ENCODE measurements around the gene FBXL16. TPM values are rescaled to one million over a fixed set of nuclear protein-coding genes. Genes with fewer than 3 reads are reported as not detected.
A peak's percentile ranks its signal among the peaks of the same experiment; 100 is the strongest.

The FBXL16 gene
- polyA plus RNA-seq, 2 donors, result 8.0 to 13.0 TPM

- Histone ChIP-seq H3K9me3 (ENCODE audit: control insufficient read depth in 2 of 2, insufficient read depth in 1 of 2, low read depth in 1 of 2, low read length in 1 of 2) (no peaks in the 10 kb centered on the region), H3K27me3 (ENCODE audit: control insufficient read depth in 1 of 2, insufficient read depth in 2 of 2, low read length in 2 of 2) (no peaks in the 10 kb centered on the region), H3K36me3 (ENCODE audit: control insufficient read depth in 2 of 2, insufficient read depth in 2 of 2, low read length in 1 of 2) (peaks cover 20 to 48% of the 10 kb centered on the region in 2 donors), H3K27ac (ENCODE audit: low read depth in 2 of 2, low read length in 1 of 2) (peak overlapping the region; percentile 70 to 87), H3K4me3 (ENCODE audit: low read depth in 1 of 2, low read length in 2 of 2) (peak overlapping the region; percentile 67 to 88), H3K4me1 (ENCODE audit: control insufficient read depth in 2 of 2, insufficient read depth in 2 of 2, low read length in 1 of 2) (peaks cover 12 to 24% of the 10 kb centered on the region in 2 donors)
- WGBS, 2 donors, result 7 to 8% methylated on average over 48 to 50 of the region's 50 CpGs
These were observed 37.0 kb downstream of the FBXL16 start for GRCh38 chr16:668519-669171.

- WGBS, 2 donors, result 1% methylated on average over 49 to 78 of the region's 78 CpGs
- no peaks in the 10 kb centered on the region for H3K27me3 ChIP-seq (ENCODE audit: control insufficient read depth in 1 of 2, insufficient read depth in 2 of 2, low read length in 2 of 2)
- peak within 1 kb of the TSS; percentile 67 to 88 for H3K4me3 ChIP-seq (ENCODE audit: low read depth in 1 of 2, low read length in 2 of 2)
- H3K4me1 ChIP-seq (ENCODE audit: control insufficient read depth in 2 of 2, insufficient read depth in 2 of 2, low read length in 1 of 2), result peaks cover 12 to 24% of the 10 kb centered on the region in 2 donors
- H3K27ac ChIP-seq (ENCODE audit: low read depth in 2 of 2, low read length in 1 of 2), result peak within 1 kb of the TSS; percentile 70 to 87
- H3K9me3 ChIP-seq (ENCODE audit: control insufficient read depth in 2 of 2, insufficient read depth in 1 of 2, low read depth in 1 of 2, low read length in 1 of 2), result no peaks in the 10 kb centered on the region
- peaks cover 20 to 41% of the 10 kb centered on the region in 2 donors for H3K36me3 ChIP-seq (ENCODE audit: control insufficient read depth in 2 of 2, insufficient read depth in 2 of 2, low read length in 1 of 2)
These were observed 37.7 kb downstream of the FBXL16 start, which contains the start of gene RHOT2 for GRCh38 chr16:667780-668518. RHOT2 (plus strand) TSS chr16:668132; CDS start chr16:668200, 68 bp downstream.

GRCh38 chr16:667113-667779, 38.4 kb downstream of the FBXL16 start:
- Histone ChIP-seq H3K9me3 (ENCODE audit: control insufficient read depth in 2 of 2, insufficient read depth in 1 of 2, low read depth in 1 of 2, low read length in 1 of 2) (no peaks in the 10 kb centered on the region), H3K27ac (ENCODE audit: low read depth in 2 of 2, low read length in 1 of 2) (peak overlapping the region; percentile 58 to 70), H3K4me3 (ENCODE audit: low read depth in 1 of 2, low read length in 2 of 2) (no peak overlapping the region), H3K27me3 (ENCODE audit: control insufficient read depth in 1 of 2, insufficient read depth in 2 of 2, low read length in 2 of 2) (no peaks in the 10 kb centered on the region), H3K36me3 (ENCODE audit: control insufficient read depth in 2 of 2, insufficient read depth in 2 of 2, low read length in 1 of 2) (peaks cover 16 to 34% of the 10 kb centered on the region in 2 donors), H3K4me1 (ENCODE audit: control insufficient read depth in 2 of 2, insufficient read depth in 2 of 2, low read length in 1 of 2) (peaks cover 12 to 19% of the 10 kb centered on the region in 2 donors)
- WGBS, 2 donors, result 63 to 79% methylated on average over 22 of the region's 22 CpGs

GRCh38 chr16:666572-666971, 39.0 kb downstream of the FBXL16 start:
- Histone ChIP-seq H3K27ac (ENCODE audit: low read depth in 2 of 2, low read length in 1 of 2) (no peak overlapping the region), H3K36me3 (ENCODE audit: control insufficient read depth in 2 of 2, insufficient read depth in 2 of 2, low read length in 1 of 2) (peaks cover 11 to 29% of the 10 kb centered on the region in 2 donors), H3K4me3 (ENCODE audit: low read depth in 1 of 2, low read length in 2 of 2) (no peak overlapping the region), H3K27me3 (ENCODE audit: control insufficient read depth in 1 of 2, insufficient read depth in 2 of 2, low read length in 2 of 2) (no peaks in the 10 kb centered on the region), H3K4me1 (ENCODE audit: control insufficient read depth in 2 of 2, insufficient read depth in 2 of 2, low read length in 1 of 2) (peaks cover 12 to 19% of the 10 kb centered on the region in 2 donors), H3K9me3 (ENCODE audit: control insufficient read depth in 2 of 2, insufficient read depth in 1 of 2, low read depth in 1 of 2, low read length in 1 of 2) (no peaks in the 10 kb centered on the region)
- WGBS, 2 donors, result 75 to 84% methylated on average over 13 of the region's 13 CpGs

- Histone ChIP-seq H3K9me3 (ENCODE audit: control insufficient read depth in 2 of 2, insufficient read depth in 1 of 2, low read depth in 1 of 2, low read length in 1 of 2) (no peaks in the 10 kb centered on the region), H3K4me3 (ENCODE audit: low read depth in 1 of 2, low read length in 2 of 2) (no peak overlapping the region), H3K4me1 (ENCODE audit: control insufficient read depth in 2 of 2, insufficient read depth in 2 of 2, low read length in 1 of 2) (peaks cover 5 to 10% of the 10 kb centered on the region in 2 donors), H3K36me3 (ENCODE audit: control insufficient read depth in 2 of 2, insufficient read depth in 2 of 2, low read length in 1 of 2) (peaks cover 0 to 15% of the 10 kb centered on the region in 2 donors), H3K27ac (ENCODE audit: low read depth in 2 of 2, low read length in 1 of 2) (no peak overlapping the region), H3K27me3 (ENCODE audit: control insufficient read depth in 1 of 2, insufficient read depth in 2 of 2, low read length in 2 of 2) (no peaks in the 10 kb centered on the region)
- 92 to 93% methylated on average over 20 to 21 of the region's 21 CpGs for WGBS, 2 donors
These were observed 43.0 kb downstream of the FBXL16 start for GRCh38 chr16:662597-662996.

GRCh38 chr16:662095-662494, 43.5 kb downstream of the FBXL16 start:
- H3K4me1 ChIP-seq (ENCODE audit: control insufficient read depth in 2 of 2, insufficient read depth in 2 of 2, low read length in 1 of 2), result peaks cover under 1 to 6% of the 10 kb centered on the region in 2 donors
- H3K27ac ChIP-seq (ENCODE audit: low read depth in 2 of 2, low read length in 1 of 2), result no peak overlapping the region
- WGBS, 2 donors, result 91 to 94% methylated on average over 19 of the region's 19 CpGs
- H3K9me3 ChIP-seq (ENCODE audit: control insufficient read depth in 2 of 2, insufficient read depth in 1 of 2, low read depth in 1 of 2, low read length in 1 of 2), result no peaks in the 10 kb centered on the region
- no peak overlapping the region for H3K4me3 ChIP-seq (ENCODE audit: low read depth in 1 of 2, low read length in 2 of 2)
- no peaks in the 10 kb centered on the region for H3K27me3 ChIP-seq (ENCODE audit: control insufficient read depth in 1 of 2, insufficient read depth in 2 of 2, low read length in 2 of 2)
- peaks cover 0 to 15% of the 10 kb centered on the region in 2 donors for H3K36me3 ChIP-seq (ENCODE audit: control insufficient read depth in 2 of 2, insufficient read depth in 2 of 2, low read length in 1 of 2)

GRCh38 chr16:661184-661821, 44.3 kb downstream of the FBXL16 start:
- Histone ChIP-seq H3K4me3 (ENCODE audit: low read depth in 1 of 2, low read length in 2 of 2) (peak overlapping the region in 1 of 2 donors; percentile 12), H3K9me3 (ENCODE audit: control insufficient read depth in 2 of 2, insufficient read depth in 1 of 2, low read depth in 1 of 2, low read length in 1 of 2) (no peaks in the 10 kb centered on the region), H3K27me3 (ENCODE audit: control insufficient read depth in 1 of 2, insufficient read depth in 2 of 2, low read length in 2 of 2) (no peaks in the 10 kb centered on the region), H3K4me1 (ENCODE audit: control insufficient read depth in 2 of 2, insufficient read depth in 2 of 2, low read length in 1 of 2) (peaks cover 0 to 3% of the 10 kb centered on the region in 2 donors), H3K36me3 (ENCODE audit: control insufficient read depth in 2 of 2, insufficient read depth in 2 of 2, low read length in 1 of 2) (peaks cover 0 to 15% of the 10 kb centered on the region in 2 donors), H3K27ac (ENCODE audit: low read depth in 2 of 2, low read length in 1 of 2) (peak overlapping the region; percentile 28 to 38)
- 56 to 63% methylated on average over 35 of the region's 35 CpGs for WGBS, 2 donors

- H3K27ac ChIP-seq (ENCODE audit: low read depth in 2 of 2, low read length in 1 of 2), result peak overlapping the region; percentile 28 to 57
- no peaks in the 10 kb centered on the region for H3K9me3 ChIP-seq (ENCODE audit: control insufficient read depth in 2 of 2, insufficient read depth in 1 of 2, low read depth in 1 of 2, low read length in 1 of 2)
- WGBS, 2 donors, result 28 to 31% methylated on average over 25 to 40 of the region's 43 CpGs
- peaks cover 0 to 3% of the 10 kb centered on the region in 2 donors for H3K4me1 ChIP-seq (ENCODE audit: control insufficient read depth in 2 of 2, insufficient read depth in 2 of 2, low read length in 1 of 2)
- H3K27me3 ChIP-seq (ENCODE audit: control insufficient read depth in 1 of 2, insufficient read depth in 2 of 2, low read length in 2 of 2), result no peaks in the 10 kb centered on the region
- peaks cover 0 to 13% of the 10 kb centered on the region in 2 donors for H3K36me3 ChIP-seq (ENCODE audit: control insufficient read depth in 2 of 2, insufficient read depth in 2 of 2, low read length in 1 of 2)
- peak overlapping the region in 1 of 2 donors; percentile 12 for H3K4me3 ChIP-seq (ENCODE audit: low read depth in 1 of 2, low read length in 2 of 2)
These were observed 45.0 kb downstream of the FBXL16 start for GRCh38 chr16:660459-661183.
